Activated naive CD4-positive, alpha-beta T cell treated with Interleukin-2 at 50 U/mL for 16 hours (primary cell): ENCODE measurements around the gene LRRC17.

Experiments
- DNase-seq: peaks from one replicate; pipeline ENCODE4 v3.0.0-alpha.2; 2020

The LRRC17 gene

DNA sequence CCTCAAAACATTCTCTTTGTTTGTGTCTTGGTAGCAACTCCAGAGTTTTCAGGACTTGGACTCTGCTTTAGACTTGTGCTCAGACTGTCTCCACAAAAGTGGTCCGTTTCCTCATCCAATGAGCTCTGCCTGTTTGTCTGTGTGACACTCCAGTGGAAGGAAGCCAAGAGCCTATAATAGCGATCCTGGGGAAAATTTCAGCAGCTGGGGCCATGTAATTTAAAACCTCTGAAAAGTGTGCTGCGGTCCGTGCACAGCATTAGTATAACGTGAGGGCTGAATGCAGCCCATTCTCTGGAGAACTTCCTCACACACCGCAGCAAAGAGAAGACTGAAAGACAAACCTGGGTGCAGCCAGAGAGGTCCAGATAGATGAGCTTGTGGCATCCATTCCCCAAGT is at the start of gene LRRC17:
TSS of gene LRRC17 (plus strand) at position 259 of the 400 bp plus-strand sequence. CDS start 20,914 bp downstream, outside the sequence.
- DNase-seq = no peak

DNA sequence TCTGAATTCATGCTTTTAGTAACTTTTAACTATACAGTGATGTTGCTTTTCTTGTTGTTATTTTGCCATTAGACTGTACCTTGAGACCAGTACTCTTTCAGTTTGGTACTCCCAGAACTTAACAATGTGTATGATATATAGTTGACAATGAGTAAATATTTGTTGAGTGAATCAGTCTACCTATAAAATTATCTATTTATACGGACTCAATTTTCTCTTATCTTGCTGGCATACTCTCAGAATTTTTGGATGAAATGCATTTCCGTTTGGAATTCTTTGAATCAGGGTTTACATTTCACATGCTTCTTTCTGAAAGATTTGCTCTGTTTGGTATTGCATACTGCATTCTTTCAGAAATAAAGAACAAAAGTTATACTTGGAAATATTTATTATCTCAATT is 47.8 kb upstream of the LRRC17 start:
- no peak for DNase-seq

DNA sequence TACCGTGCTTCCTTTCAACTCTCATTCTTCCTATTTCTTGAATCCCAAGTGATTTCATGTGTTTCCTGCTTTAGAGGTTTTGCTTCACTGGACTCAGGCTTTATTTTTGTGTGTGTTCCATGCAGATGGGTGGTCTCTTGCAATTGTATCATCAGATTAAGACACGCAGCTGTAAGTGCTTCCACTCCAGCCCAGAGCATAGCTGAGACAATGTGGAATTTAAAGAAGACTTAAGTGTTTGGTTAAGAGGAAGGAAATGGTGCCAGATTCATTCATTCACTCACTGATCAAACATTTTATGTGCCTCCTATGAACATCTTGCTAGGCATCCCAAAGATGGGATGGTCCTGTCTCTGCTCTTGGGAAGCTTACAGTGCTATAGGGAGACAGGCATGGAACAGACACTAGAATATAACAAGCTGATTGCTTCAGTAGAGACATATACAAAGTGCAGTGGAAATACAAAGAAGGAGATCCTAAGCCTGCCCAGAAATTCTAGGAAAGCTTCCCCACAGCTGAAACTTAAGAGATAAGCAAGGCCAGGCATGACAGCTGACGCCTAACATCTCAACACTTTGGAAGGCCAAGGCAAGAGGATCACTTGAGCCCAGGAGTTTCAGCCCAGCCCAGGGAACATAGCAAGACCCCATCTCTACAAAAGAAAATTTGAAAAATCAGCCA is 46.1 kb upstream of the LRRC17 start:
- DNase-seq = no peak

DNA sequence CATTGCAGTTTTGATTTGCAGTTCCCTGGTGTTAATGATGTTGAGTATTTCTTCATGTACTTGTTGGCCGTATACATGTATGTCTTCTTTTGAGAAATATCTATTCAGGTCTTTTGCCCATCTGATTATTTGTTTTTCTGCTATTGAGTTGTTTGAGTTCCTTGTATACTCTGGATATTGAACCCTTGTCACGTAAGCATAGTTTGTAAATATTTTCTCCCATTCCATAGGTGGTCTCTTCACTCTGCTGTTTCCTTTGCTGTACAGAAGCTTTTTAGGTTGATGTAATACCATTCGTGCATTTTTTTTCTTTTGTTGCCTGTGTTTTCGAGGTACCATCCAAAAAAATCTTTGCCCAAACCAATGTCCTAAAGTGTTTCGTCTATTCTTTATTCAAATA is 43.6 kb upstream of the LRRC17 start:
- no peak for DNase-seq

- DNase-seq = no peak
Observed at GRCh38 chr7:102872460-102872859, 40.3 kb upstream of the LRRC17 start.

DNA sequence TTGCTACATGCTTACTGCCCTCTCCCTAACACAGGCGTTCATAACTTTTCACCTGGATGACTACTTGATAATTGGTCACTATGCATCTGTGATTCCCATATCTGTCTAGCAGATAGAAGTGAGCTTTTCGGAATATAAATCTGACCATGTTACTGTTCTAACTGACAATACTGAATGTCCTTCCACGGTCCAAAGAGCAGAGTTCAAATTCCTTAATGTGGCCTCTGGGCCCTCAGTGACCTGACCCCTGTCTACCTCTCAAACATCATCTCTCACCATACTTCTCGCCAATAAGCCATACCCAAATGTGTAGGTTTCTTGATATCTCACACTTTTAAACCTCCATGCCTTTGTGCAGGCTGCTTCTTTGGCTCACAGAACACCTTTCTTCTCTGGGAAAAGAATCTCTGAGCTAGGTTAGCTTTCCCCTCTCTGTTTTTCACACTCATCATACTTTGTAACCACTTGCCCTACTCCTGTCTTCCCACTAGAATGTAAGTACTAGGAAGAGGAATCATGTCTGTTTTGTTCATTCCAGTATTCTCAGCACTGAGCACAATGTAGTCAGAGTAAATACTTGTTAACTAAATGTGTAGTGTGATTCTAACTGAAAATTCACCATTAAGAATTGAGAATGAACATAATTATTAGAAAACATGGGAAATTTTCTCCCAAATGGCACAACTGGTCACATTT is 39.2 kb upstream of the LRRC17 start:
- DNase-seq = no peak

GRCh38 chr7:102874166-102874829 is 38.5 kb upstream of the LRRC17 start:
- DNase-seq = no peak

DNA sequence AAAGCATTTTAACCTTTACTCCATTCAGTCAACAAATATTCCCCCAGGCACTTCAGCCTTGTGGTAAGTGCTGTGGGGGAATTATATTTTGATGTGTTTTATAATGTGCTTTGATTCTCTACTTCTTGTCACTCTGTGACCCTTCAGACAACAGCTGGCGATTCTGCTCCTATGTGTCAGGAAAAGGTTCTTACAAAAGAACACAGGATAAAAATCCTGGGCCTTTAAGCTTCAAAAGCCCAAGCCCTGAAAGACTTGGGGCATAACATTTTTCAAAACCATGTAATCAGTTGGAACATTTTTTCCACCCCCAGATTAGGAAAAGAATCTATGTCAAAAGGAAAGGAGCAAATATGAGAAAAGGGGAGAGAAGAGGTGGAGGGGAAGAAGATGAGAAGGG is 37.8 kb upstream of the LRRC17 start:
- DNase-seq = no peak

- peak; percentile 4 for DNase-seq
Observed at GRCh38 chr7:102875700-102876295, 37.0 kb upstream of the LRRC17 start.

- DNase-seq = no peak
Observed at GRCh38 chr7:102883098-102883860, 29.5 kb upstream of the LRRC17 start.

- DNase-seq = no peak
Observed at GRCh38 chr7:102888561-102889233, 24.1 kb upstream of the LRRC17 start.

- DNase-seq = no peak
Observed at GRCh38 chr7:102889851-102890250, 22.9 kb upstream of the LRRC17 start.

GRCh38 chr7:102890292-102890970 is 22.4 kb upstream of the LRRC17 start:
- no peak for DNase-seq

DNA sequence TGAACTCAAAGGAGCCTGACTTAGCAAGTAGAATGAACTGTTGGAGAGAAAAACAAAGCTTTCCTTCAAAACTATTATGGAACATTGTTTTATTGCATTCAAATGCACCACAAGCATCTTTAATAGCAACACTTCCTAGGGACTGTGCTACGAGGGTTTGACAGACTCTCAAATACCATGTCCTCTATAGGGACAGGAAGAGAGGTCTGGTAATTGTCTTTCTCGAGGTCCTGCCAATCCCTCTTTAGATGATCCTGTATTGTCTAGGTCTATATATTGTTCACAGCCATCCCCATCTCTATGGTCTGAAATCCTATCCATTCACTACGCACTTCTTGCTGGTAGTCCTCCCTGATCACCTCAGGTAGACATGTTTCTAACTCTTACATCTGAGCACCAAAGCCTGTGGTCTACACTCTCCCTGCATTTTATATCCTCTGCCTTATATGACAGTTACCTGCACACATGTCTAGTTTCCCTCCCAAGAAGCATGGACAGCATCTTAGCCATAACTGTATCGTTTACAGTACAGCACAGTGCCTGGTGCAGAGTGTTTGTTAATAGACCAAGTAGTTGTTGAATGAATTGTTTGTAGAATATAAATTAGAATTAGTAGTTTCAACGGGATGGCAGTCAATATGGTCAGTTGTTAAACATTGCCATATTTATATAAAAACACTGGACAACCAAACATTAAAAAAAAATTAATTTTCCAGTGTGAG is 21.7 kb upstream of the LRRC17 start:
- DNase-seq = no peak

DNA sequence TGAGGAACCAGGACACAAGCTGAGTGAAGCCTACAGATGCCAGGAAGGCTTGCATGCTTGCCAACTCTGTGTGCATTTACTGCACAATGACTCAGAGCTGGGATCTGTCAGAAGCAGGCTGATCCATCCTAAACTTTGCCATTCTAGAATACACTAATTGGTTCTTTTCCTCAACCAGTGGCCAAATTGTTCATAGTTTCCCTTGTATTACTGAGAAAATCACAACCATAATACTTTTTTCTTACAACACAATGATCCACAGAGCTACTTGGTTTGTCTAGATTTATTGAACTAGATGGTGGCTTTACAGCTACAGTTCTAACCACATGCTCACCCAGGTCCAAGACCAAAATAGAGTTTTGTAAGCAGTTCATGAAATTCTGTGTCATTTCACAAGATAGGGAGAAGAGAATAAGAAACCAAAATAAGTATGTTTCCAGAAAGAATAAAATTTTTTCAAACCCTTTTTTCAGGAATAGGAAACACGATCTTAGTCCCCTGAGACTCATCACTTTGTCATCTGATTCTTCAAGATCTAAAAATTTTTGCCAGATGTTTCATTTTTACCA is 21.0 kb upstream of the LRRC17 start:
- DNase-seq = no peak

- DNase-seq = no peak
Observed at GRCh38 chr7:102892631-102893278, 20.0 kb upstream of the LRRC17 start.

DNA sequence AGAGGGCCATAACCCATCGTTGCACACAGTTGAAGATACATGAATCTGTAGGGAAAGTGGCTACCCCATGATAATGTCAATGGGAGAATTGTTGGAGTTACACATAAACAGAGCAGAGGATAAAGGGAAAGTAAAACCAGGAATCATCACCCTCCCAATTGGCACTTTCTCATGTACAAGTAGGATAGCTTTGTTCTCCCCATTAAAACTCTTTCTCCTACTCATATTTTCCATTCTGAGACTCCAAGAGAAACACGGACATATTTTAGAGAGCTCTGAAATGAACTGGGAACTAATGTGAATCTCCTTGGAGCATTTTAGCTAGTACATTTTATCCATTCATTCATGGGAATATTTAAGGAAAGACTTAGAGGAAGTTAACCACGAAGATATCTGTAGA is 17.2 kb upstream of the LRRC17 start:
- no peak for DNase-seq

DNA sequence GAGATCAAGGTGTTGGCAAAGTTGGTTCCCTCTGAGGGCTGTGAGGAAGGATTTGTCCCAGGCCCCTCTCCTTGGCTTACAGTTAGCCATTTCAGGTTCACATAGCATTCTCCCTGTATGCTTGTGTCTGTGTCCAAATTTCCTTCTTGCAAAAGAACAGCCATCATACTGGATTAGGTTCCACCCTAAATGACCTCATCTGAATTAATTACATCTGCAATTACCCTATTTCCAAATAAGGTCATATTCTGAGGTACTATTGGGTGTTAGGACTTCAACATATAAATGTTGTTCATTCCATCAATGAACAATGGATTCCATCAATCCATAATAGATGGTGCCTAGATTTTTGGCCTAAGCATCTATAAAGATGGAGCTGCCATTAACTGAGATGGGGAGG is 16.2 kb upstream of the LRRC17 start:
- DNase-seq = no peak

DNA sequence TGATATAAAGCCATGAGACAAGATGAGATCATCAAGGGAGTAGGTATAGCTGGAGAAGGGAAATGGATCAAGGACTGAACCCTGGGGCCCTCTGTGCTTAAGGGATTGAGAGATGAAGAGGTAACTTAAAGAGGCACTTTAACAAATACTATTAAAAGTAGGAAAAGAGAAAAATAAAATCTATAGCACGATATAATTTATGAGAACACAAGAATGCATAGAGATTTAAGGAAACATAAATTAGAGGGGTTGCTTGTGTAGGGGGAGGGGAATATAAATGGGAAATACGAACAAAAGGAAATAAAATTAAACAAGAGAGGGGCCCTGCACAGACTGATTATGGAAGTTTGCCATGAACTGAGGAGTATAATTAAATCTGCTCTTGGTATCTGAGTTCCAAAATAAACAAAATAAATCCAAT is 15.6 kb upstream of the LRRC17 start:
- DNase-seq = no peak
